GM21737 (cell line): ENCODE data around the gene OR2V2.
"Not testable (repeated sequence)": the region's sequence is repeated elsewhere in the genome, so short reads cannot be mapped to it uniquely, and the experiment has no call there.

ENCODE experiments used
- ATAC-seq: cut with Tn5 transposase; IDR thresholded peaks from one replicate; pipeline ENCODE4 v1.9.1; 2021; ENCODE audit warnings: mild to moderate bottlenecking, moderate library complexity; ENCODE audit not compliant: unreplicated experiment

The OR2V2 gene

GRCh38 chr5:181142054-181142453 lies 5.3 kb upstream of the OR2V2 start:
- no peak for ATAC-seq

GRCh38 chr5:181145133-181145532 lies 2.3 kb upstream of the OR2V2 start:
- no peak for ATAC-seq

DNA sequence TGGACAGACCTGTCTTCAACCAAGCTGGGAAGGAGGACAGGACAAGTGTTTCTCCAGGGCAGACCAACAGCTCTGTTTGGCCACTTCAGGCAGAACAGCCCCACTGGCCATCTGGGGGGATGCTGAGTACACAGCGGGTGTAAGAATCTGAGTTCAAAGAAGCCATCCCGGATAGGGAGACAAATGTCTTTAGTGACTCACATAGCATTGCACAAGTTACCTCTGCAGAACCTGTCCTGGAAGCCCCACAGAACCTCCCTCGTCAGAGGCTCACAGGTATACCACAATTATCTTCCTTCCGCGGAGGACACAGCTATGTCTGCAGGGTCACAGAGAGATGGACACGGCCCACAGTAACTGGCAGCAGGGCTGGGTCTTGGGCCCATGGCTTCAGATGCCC lies 2.0 kb downstream of the OR2V2 start:
- ATAC-seq = no peak

- ATAC-seq = peak; percentile 47
Measured at GRCh38 chr5:181149806-181150733, 2.7 kb downstream of the OR2V2 start.

GRCh38 chr5:181151146-181151545 lies 3.8 kb downstream of the OR2V2 start:
- no peak for ATAC-seq

DNA sequence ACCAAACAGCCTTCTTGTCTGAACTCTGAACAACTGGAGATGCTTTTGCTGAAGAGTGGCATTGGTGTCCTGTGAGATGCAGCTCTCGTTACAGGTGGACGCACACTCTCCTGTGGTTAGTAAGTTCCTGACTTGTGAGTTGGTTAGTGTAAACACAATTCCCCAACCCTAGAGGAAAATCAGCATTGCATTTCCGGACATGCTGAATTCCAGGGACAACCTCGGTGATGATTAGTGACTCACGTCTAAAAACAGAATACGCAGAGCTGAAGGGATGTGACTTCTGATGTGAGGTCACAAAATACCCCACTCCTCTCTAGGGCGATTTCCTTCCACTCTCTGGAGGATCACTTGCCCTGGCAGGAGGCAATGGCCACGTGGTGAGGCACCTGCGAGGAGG lies 5.0 kb downstream of the OR2V2 start:
- no peak for ATAC-seq

DNA sequence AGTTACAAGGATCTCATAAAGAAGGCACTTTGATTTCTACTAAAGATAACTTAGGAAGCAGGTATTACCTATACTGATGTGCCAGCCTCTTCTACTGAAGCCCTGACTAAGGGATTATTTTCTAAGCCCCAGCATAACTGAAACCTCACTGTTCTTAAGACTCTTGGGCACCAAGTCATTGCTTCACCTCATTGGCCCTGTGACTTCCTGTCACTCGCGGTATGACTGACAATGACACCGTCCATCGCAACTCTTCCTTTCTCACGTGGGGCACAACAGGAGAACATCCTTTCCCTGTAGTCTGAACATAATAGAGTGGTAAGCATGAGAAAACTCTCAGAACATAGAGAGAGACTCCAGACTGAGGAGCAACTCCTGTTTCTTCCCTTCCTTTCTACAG lies 6.4 kb downstream of the OR2V2 start:
- ATAC-seq = no peak

DNA sequence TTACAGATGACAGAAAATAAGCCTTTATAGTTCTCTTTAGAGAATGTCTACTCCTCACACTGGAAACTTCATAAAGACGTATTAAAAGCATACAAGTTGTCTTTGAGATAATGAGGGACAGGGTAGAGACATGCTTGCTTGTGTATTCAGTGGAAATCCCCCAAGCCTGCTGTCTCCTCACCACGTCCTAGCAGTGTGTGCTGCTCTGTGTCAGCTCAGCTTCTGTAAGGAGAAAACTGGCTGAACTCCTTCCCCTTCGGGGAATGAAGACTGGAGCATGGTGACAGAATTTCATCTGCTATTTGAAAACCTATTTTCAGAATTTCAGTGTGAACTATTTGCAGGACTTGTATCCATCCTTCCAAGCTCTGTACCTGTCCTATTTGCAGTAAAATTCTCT lies 9.4 kb downstream of the OR2V2 start:
- ATAC-seq = no peak

GRCh38 chr5:181158869-181159268 lies 11.5 kb downstream of the OR2V2 start:
- ATAC-seq = no peak

- peak; percentile 67 for ATAC-seq
Measured at GRCh38 chr5:181159286-181160151, 12.1 kb downstream of the OR2V2 start.

DNA sequence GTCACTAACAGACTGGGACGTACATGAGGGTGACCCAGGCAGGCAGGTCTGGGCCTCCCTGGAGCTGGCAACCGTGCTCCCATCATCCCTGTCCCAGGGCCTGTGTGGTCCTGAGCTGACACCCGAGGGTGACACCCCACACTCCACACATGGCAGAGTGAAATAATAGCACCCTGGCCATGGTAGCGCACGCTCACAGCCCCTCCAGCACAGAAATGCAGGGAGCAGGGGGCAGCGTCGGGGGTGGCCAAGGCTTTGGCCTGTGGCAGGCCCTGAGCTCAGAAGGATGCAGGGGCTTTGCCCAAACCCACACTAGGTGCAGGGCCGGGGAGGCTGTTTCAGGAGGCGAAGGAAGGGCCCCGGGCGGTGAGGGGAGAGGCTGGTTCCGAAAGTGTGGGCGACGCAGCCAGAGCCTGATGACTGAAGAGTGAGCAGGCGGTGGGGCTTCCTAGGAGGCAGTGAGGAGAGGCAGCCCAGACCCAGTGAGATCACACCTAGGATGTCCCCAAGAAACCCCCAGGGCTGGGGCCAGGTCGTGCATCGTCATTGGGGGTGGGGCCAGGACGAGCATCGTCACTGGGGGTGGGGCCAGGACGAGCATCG lies 12.9 kb downstream of the OR2V2 start:
- no peak for ATAC-seq

GRCh38 chr5:181160755-181161533 lies 13.6 kb downstream of the OR2V2 start:
- not testable (repeated sequence) for ATAC-seq

- ATAC-seq = no peak
Measured at GRCh38 chr5:181161534-181162175, 14.3 kb downstream of the OR2V2 start.

- no peak for ATAC-seq
Measured at GRCh38 chr5:181163487-181164075, 16.2 kb downstream of the OR2V2 start.

DNA sequence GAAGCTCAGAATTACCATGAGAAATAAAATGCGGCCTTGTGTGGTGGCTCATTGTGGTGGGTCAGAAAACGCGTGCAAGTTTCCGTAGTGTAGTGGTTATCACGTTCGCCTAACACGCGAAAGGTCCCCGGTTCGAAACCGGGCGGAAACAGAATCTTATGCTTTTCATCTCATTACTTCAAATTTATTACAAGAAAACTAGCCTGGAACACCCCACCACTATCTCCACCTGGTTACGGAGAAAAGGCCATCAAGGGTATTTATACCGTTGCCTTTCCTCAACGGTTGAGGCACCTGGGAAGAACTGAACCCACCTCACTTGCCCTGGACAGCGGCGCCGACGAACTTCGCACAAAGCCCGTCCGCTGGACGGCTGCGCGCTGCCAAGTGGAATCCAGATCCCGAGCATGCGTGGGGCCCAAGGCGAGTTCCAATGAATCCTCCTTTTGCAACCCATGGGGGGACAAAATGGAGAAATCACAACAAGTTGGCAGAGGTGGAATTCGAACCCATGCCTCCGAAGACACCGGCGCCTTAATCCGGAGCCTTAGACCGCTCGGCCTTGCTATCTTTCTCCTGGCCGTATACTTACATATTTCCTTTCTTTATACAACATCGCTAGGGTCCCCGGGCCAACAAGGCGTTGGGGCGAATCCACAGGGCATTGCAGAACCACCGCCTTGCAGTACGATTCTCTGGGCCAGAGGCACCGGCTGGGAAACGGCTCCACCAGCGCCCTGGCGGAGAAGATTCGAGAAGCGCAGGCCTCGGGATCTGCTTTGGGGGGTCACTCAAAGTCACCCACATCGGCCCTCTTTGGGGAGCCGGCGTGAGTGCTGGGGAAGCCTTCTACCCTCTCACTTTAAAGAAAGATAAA lies 16.9 kb downstream of the OR2V2 start:
- ATAC-seq = no peak

DNA sequence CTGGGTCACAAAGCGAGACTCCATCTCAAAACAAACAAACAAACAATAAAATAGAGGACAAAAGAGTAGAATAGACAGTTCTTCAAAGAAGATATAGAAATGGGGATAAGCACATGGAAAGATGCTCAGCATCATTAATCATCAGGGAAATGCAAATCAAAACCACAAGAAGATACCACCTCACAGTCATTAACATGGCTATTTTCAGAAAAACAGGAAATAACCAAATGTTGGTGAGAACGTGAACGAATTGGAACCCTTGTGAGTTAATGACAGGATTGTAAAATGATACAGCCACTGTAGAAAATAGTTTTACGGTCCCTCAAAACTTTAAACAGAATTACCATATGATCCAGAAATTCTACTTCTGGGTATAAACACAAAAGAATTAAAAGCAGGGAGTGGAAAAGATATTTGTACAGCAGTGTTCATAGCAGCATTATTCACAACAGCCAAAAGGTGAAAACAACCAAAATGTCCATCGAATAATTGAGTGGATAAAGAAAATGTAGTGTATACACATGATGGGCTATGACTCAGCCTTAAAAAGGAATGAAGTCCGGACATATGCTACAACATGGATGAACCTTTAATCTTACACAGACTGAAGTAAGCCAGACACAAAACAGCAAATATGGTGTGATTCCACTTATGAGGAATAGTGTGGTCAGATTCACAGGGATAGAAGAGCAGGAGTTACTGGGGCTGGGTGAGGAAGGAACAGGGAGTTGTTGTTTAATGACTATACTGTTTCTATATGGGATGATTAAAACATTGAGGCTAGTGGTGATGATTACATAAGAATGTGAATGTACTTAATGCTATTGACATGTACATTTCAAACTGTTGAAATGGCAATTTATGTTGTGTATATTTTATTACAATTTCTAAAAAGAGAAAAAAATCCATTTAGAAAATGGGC lies 19.7 kb downstream of the OR2V2 start:
- no peak for ATAC-seq

GRCh38 chr5:181167814-181168488 lies 20.6 kb downstream of the OR2V2 start:
- ATAC-seq = no peak
